GM19328 (cell line): Measurements from ENCODE around the gene MTOR.

Experiments
- ATAC-seq: cut with Tn5 transposase; IDR thresholded peaks from one replicate; pipeline ENCODE4 v1.9.1; 2021; ENCODE audit warnings: mild to moderate bottlenecking, moderate library complexity; ENCODE audit not compliant: unreplicated experiment

Gene MTOR

DNA sequence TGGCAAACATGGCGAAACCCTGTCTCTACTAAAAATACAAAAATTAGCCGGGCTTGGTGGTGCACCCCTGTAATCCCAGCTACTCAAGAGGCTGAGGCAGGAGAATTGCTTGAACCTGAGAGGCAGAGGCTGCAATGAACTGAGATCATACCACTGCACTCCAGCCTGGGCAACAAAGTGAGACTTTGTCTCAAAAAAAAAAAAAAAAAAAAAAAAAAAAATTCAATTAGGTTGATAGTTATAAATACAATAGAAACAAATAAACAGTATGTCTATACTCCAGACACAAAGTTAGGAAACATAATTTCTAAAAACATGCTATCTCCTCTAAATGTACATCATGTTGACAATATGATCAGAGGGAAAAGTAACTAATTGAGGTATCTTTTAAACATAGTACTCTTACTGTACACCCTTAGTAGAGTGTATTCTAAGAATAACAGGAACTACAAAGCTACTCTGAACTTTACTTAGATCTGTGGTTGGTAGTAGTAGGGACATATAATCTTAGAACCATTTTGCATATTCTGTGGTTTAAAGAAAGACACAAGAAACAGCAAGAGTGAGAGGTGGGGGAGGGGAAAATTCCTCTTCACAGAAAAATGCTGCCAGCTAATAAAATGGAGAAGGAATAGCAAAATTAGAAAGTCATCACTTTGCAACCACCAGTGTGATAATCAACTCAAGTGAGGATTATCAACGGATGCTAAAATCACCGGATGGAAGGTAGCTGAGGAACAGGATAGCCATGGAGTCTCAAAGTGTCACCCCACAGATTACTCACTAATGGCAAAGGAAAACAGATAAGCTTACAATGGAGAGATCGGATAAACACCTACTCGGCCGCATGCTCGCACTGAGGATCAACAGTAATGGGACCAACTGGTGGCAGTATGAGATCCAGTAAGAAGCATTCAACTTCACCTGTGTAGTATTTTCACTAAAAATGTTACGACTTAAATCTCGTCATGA is 35.0 kb downstream of the MTOR start:
- no peak for ATAC-seq

DNA sequence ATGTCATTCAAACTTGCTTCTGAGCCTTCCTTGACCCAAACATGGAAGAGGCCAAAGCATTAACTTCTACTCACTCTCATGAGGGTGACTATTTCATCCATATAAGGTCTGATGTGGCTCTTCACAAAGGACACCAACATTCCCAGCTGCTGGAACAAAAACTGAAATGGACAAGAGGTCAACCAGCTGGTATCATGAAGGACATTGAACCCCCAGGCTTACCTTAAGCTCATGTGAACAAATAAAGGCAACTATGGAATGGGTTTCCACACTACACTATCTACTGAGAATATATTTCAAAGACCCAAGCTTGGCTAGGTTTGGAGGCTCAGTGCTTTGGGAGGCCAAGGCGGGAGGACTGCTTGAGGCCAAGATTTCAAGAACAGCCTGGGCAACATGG is 46.3 kb downstream of the MTOR start:
- ATAC-seq = no peak

DNA sequence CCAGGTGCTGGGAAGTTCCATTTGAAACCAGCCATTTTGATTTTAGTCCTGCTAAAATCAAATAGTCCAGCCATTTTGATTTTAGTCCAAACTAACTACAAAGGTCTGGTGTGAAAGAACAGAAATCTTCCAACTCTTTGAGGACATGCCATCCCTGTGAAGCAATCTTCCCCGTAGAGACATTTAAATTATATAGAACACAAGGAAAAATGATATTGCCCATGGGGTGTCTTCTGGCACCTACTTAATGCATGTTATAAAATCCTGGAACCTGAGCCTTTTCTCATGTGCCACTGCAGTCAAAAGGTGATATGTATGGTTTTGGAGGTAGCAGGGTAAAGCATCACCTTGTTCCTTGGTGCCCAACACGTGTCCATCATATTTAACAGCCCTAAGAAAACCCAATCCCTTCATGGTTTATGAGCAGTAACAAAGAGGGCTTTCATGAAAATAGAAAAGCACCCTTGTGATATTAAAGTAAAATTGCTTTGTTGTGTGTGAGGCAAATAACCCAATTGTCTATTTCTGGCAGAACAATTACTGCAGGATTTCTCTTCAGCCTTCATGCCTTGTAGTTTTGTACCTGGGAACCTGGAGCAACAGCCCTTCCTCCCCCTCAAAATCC is 46.9 kb downstream of the MTOR start:
- ATAC-seq = no peak

DNA sequence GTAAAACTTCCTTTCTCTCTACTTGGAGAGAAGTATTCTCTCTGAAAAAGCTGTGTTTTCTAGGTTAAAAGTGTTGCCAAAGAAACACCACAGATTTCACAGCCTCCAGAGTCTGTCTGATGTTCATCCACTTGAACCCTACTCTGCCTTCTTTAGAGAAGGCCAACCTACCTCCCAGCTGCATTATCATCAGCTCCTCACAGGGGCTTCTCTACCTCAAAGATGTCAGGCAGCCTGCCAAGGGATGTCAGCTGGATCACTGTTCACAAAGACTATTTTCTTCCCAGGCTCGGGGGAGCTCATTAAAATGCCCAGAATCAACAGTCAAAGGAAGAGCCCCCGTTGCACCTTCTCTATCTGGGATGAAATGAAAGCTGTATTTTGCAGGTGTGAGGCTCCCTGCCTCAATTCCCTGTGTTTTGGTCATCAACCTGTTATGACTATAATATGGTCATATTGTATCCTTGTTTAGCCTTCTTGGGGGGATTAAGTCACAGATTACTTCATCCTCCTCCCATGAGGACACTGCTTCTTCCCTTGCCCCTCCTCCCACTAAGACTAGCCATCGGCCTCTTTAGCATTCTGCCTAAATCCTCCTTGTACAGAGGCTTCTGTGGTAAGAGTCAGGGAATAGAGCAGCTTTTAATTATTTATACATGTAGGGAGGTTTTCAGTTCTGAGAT is 47.5 kb downstream of the MTOR start:
- no peak for ATAC-seq

DNA sequence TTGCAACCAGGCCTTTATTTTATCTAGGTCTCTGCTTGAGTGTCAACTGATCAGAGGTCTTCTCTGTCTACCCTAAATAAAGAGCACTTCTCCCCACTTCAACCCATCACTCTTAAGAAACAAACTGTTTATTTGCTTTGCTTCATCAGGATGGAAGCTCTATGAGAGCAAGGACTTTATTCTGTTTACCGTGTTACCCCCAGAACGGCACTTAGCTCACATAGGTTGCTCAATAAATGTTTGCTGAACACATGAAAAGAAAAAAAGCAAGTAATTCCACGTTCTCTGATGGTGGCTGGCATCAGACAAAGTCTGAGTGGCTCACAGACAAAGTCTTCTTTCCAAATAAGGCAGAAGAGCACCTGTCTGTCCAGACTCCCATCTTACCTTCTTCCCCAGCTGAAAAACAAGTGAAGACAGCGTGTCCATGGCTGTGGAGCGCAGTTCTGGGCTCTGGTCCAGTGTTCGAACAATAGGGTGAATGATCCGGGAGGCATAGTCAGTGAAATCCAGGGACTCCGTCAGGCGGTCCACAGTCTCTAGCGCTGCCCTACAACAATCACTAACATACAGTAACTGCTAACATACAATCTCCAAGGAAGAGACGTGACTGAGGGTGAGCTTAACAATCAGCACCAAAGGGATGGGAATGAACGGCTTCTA is 50.3 kb downstream of the MTOR start:
- no peak for ATAC-seq

DNA sequence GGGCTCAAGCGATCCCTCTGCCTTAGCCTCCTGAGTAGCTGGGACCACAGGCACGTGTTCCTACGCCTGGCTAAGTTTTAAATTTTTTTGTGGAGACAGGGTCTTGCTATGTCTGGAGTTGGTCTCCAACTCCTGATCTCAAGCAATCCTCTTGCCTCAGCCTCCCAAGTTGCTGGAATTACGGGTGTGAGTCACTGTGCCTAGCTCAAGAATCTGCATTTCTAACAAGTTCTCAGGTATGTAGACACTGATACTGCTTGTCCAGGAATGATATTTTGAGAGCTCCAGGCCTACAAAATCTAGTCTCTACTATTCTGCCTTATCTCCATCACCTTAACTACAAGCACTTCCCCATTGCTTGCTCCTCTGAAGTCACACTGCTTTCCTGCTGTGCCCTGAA is 50.9 kb downstream of the MTOR start:
- ATAC-seq = no peak

DNA sequence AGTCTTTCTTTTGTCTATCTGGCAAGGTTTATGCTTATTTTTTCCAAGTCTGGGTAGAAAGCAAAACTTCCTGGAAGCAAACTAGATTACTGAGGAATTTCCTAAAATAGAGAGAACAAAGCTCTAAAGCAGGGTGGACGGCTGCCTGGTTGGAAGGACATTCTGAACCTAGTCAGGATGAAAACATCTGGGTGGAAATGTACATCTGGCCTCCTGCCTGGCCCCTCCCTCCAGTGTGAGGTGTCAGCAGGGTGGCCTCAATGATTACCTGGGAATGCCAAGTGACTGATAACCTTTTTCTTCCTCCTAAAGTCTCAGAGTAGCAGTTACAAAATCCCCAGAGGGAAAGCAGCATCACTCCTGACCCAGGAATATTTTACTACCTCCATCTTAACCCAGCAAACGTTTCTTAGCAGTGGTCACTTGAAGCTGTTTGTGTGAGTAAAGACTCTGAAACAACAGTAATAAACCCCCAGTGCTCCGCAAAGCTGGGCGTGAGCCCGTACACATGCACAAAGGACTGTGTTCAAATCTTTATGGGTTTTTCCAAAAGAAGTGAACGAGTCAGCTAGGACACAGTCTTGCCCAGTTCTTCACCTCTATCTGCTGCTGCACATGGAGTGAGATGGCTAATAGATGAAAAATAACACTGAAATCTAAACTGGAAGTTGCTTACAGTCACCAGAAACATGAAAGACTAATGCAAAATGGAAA is 54.3 kb downstream of the MTOR start:
- ATAC-seq = no peak

DNA sequence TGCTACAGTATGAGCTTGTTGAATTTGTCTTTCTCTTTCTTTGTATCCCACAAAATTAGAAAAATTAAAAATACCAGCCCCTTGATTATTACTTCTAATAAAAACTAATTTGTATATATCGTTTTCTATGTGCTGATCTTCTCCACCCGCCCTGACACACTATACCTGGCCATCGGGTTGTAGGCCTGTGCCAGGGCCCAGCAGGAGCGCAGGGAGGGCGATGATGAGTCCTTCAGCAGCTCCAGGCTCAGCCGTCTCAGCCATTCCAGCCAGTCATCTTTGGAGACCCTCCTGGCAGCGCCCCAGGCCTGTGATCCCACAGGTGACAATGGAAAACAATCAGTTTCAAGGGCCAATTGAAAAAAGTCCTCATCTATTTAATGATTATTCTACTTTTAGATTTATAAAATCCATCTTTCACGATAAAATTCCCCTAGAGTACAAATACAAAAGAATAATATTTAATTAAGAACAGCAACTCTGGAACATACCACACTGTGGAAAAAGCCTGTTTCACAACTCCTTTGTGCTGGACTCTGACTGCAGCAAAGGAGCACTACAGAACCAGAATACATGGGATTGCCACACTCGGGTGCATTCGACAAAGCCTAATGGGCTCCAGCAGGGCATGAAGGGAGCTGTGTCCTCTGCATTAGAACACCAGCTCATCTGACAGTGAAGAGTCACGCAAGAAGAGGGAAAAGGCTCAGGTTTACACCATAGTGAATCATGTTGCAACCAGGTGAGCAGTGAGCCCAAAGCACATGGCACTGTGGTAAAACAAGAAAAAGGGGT is 57.8 kb downstream of the MTOR start:
- no peak for ATAC-seq

DNA sequence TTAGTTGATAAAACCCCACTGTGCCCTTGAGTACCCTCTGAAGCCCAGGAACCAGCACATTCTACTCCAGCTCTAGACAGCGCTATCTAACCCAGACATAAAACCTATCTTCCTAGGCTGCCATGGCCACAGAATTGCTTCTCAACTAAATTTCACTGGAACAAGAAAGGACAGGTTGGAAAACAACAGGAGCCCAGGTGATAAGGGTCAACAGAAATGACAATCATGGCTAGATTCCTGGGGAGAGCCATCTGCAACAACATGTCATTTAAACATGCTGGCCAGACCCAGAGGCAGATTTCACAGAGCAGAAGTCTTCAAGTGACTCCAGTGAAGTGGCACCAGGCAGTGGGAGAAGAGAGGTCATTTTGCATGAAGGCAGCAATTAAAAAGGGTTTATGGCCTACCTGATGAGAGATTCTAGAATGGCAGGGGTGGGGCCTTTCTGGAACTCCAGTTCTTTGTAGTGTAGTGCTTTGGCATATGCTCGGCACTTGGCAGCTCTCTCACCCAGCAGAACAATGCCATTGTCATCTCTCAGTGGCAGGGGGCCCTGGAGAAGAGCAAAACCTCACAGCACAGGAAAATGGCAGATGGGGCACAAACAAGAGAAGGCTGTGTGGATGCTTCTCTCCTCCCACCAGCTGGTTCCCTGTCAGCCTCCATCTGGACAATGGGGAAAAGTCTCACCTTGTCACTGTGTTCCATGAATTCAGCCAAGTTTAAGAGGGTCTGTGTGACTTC is 63.3 kb downstream of the MTOR start:
- no peak for ATAC-seq

DNA sequence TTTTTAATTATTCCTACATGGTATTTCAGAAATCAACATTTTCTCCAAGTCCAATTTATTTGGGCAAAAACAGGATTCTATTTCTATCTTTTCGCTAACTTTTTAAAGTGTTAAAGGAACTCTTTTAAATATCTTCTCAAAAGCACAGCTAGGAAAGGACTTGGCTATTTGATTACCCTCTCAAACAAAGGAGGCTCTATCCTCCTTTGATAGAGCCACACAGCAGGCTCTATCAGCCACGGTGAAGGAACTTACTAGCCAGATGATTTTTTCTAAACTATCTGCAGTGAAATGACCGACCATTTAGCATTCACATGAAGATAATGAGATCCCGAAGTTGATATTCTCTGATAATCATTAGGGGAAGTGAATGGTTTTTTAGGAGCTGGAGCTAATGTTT is 64.1 kb downstream of the MTOR start:
- ATAC-seq = no peak

DNA sequence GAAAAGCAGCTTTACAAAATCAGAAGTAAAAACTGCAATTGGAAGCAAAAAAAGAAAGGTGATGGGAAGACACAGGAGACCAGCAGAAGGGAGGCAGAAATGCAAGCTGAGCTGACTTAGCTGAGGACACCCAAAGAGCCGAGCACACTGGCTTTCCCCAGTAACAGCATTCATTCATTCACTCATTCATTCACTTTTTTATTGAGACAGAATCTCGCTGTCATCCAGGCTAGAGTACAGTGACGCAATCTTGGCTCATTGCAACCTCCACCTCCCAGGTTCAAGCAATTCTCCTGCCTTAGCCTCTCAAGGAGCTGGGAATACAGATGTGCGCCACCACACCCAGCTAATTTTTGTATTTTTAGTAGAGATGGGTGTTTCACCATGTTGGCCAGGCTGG is 65.0 kb downstream of the MTOR start:
- ATAC-seq = no peak

DNA sequence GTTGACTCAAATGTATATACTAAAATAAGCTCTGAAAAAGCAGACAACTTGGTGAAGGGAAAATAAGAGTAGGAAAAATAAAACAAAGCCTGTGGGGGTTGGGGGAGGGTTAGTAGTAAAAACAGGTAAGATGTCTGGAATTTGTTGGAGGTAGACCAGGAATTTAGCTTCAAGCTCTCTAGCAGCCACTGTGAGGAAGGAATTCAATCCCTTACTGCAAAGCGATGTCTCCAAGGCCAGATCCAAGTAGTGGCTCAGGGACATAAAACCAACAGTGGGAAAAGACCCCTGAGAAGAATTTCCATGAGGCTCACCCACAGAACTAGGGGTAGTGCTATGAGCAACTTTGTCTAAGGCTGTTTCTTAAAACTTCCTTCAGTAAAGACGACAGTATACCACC is 65.4 kb downstream of the MTOR start:
- no peak for ATAC-seq

DNA sequence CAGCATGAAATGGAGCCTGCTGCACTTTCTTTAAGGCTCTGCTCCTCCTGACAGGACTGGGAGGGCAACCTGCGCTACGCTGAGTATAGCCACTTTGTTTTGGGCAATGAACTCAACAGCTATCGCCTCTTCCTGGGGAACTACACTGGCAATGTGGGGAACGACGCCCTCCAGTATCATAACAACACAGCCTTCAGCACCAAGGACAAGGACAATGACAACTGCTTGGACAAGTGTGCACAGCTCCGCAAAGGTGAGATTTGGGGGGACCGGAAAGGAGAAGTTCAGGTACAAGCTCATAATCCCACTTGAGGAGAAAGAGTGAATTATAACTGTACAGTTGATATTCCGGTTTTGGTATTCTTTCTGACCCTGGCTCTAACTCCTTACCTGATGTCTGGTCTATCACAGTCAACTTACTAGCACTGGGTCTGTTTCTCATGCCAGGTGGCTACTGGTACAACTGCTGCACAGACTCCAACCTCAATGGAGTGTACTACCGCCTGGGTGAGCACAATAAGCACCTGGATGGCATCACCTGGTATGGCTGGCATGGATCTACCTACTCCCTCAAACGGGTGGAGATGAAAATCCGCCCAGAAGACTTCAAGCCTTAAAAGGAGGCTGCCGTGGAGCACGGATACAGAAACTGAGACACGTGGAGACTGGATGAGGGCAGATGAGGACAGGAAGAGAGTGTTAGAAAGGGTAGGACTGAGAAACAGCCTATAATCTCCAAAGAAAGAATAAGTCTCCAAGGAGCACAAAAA is 67.8 kb downstream of the MTOR start:
- ATAC-seq = no peak

DNA sequence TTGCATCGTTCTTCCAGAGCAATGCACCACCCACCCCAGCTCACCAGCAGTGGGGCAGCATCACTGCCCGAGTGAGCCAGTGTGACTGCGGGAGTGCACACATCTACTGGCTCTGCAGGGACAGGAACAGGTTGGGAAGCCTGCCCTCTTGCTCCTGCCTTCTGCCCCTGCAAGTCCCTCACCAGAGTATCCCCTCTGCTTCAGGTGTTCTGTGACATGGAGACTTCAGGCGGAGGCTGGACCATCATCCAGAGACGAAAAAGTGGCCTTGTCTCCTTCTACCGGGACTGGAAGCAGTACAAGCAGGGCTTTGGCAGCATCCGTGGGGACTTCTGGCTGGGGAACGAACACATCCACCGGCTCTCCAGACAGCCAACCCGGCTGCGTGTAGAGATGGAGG is 69.0 kb downstream of the MTOR start:
- no peak for ATAC-seq

DNA sequence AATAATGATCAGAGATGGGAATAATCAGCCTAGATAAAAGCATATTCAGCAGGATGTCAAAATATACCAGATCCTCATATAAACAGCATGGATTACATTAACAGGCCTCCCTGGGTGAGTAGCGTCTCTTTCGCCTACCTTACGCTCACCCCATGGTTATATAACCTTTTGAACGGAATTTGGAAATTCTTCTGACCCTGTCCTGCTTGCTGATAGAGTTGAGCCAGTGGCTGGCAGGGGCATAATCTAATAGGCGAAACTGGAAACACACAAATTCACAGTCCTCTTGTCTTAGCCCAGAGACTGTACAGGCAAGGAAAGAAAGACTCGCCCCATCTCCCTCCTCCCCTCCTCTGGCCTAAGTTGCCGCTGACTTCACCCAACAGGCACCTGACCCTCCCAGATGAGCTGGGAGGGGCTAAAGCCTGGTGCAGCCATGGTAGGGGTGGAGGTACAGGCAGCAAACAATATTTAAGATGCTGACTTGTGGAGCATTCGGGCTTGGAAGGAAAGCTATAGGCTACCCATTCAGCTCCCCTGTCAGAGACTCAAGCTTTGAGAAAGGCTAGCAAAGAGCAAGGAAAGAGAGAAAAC is 73.4 kb downstream of the MTOR start, which contains the start of gene ANGPTL7:
TSS of gene ANGPTL7 (plus strand) at position 498 of the 594 bp plus-strand sequence. CDS start 225 bp downstream, outside the sequence.
- ATAC-seq = no peak

DNA sequence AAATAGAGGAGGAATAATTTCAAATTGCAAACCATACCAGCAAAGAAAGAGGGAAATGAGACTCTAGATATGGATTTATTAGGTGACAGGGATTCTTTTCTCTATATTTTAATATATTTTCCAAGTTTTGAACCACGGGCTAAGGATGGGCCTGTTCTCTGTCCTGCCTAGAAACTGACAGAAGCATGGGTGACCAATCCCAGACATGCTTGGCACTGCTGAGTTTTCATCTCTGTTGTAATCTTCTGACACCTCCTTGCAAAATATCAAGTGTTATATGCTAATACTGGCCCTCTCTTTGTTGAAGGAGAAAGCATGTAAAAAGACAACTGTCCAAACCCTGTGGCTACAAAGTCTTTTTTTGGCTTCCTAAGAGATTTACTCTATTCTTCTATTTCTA is 74.0 kb downstream of the MTOR start:
- no peak for ATAC-seq

DNA sequence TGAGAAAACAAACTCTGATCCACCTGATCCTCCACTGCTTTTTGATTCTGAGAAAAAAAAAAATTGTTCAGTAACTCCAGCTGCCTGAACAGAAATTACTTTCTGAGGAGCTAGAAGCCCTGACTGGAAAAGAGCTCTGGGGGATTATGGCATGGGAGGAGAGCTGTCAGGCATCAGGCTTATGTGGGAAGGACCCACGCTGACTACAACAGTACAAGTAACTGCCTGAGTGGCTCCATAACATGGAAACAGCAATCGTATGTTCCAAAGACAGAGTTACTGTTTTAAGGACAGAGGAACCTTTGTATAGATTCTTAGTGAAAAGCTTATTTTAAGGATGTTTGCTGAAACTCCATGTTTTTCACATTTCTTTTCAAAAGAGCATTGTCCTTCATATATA is 74.4 kb downstream of the MTOR start:
- ATAC-seq = no peak

DNA sequence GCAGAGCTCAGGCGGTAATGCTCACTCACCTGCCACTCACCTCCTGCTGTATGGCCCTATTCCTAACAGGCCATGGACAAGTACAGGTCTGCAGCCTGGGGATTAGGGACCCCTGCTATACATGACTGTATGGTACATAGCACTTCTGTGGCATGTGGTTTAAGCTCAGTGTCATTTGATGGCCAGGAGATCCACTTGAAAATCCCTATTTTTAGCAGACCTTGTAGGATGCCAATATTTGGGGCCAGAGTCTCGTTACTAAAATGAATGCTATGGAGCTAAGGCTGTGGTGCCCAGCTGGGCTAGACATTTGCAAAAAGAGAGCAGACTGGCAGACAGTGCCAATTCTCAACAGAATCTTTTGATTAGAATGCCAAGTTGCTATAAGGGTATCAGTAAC is 74.9 kb downstream of the MTOR start:
- ATAC-seq = no peak
